ENCODE measurements around the gene PDCD1LG2.

The PDCD1LG2 gene

GRCh38 chr9:5552301-5552700 lies 42.0 kb downstream of the PDCD1LG2 start:
- Histone ChIP-seq H3K9me3 (ENCODE audit: insufficient read depth, low read depth, low read length) (no peaks in the 10 kb centered on the region), H3F3A (ENCODE audit: low read depth) (no peaks in the 10 kb centered on the region), H3K4me2 (ENCODE audit: low read depth, low read length, poor library complexity, severe bottlenecking) (no peak overlapping the region), H3K9me2 (replicated peaks; ENCODE audit: low read depth, low read length) (no peaks in the 10 kb centered on the region), H3K79me2 (ENCODE audit: insufficient read depth, low read length) (no peaks in the 10 kb centered on the region), H3K9ac (ENCODE audit: low read depth, low read length, poor library complexity, severe bottlenecking) (no peak overlapping the region), H4K20me1 (ENCODE audit: insufficient read depth, low read length, poor library complexity, severe bottlenecking) (no peaks in the 10 kb centered on the region), H2AFZ (ENCODE audit: low read length) (no peak overlapping the region), H3K27me3 (ENCODE audit: insufficient read depth, low read length, poor library complexity, severe bottlenecking) (no peaks in the 10 kb centered on the region), H3K4me1 (ENCODE audit: insufficient read depth, low read length, poor library complexity, severe bottlenecking) (peaks cover under 1% of the 10 kb centered on the region), H3K36me3 (ENCODE audit: insufficient read depth, low read length) (no peaks in the 10 kb centered on the region), H3K4me3 (ENCODE audit: low read length, poor library complexity, severe bottlenecking) (no peak overlapping the region)
- TF ChIP-seq CTCF (conservative IDR thresholded peaks at IDR 0.05; ENCODE audit: low read length) (no peak), EZH2phosphoT487 (IDR thresholded peaks at IDR 0.05; ENCODE audit: borderline replicate concordance) (no peak)

- H3K9ac ChIP-seq (ENCODE audit: low read depth, low read length, poor library complexity, severe bottlenecking), result no peak overlapping the region
- no peaks in the 10 kb centered on the region for H3K27me3 ChIP-seq (ENCODE audit: insufficient read depth, low read length, poor library complexity, severe bottlenecking)
- no peaks in the 10 kb centered on the region for H3K36me3 ChIP-seq (ENCODE audit: insufficient read depth, low read length)
- no peak overlapping the region for H3K4me2 ChIP-seq (ENCODE audit: low read depth, low read length, poor library complexity, severe bottlenecking)
- TF ChIP-seq CTCF (conservative IDR thresholded peaks at IDR 0.05; ENCODE audit: low read length) (no peak), EZH2phosphoT487 (IDR thresholded peaks at IDR 0.05; ENCODE audit: borderline replicate concordance) (no peak)
- H3K9me2 ChIP-seq (replicated peaks; ENCODE audit: low read depth, low read length), result no peaks in the 10 kb centered on the region
- peaks cover 9% of the 10 kb centered on the region for H3K4me1 ChIP-seq (ENCODE audit: insufficient read depth, low read length, poor library complexity, severe bottlenecking)
- H3K4me3 ChIP-seq (ENCODE audit: low read length, poor library complexity, severe bottlenecking), result no peak overlapping the region
- H3K79me2 ChIP-seq (ENCODE audit: insufficient read depth, low read length), result no peaks in the 10 kb centered on the region
- no peaks in the 10 kb centered on the region for H3K9me3 ChIP-seq (ENCODE audit: insufficient read depth, low read depth, low read length)
- no peak overlapping the region for H2AFZ ChIP-seq (ENCODE audit: low read length)
- no peaks in the 10 kb centered on the region for H3F3A ChIP-seq (ENCODE audit: low read depth)
- H4K20me1 ChIP-seq (ENCODE audit: insufficient read depth, low read length, poor library complexity, severe bottlenecking), result no peaks in the 10 kb centered on the region
These were observed 42.9 kb downstream of the PDCD1LG2 start for GRCh38 chr9:5553211-5553610.

DNA sequence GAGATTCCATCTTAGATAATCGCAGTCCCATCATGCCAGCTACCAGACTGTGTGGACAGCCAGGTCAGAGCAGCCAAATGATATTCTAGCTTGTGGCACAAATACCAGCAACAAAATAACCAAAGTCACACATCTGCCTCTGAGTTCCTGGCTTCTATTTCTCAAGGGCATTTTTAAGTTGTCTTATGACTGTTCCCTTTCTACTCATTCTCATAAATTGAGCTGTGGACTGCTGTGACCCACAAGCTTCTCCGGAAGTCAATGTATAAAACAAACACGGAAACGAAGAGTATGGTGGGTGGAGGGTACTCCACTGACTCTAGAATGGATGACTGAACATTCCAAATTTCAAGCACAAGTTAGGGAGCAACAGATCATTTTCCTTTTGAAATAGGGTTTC lies 43.9 kb downstream of the PDCD1LG2 start:
- no peaks in the 10 kb centered on the region for H4K20me1 ChIP-seq (ENCODE audit: insufficient read depth, low read length, poor library complexity, severe bottlenecking)
- H3K9me2 ChIP-seq (replicated peaks; ENCODE audit: low read depth, low read length), result no peaks in the 10 kb centered on the region
- H3K4me3 ChIP-seq (ENCODE audit: low read length, poor library complexity, severe bottlenecking), result no peak overlapping the region
- no peaks in the 10 kb centered on the region for H3K79me2 ChIP-seq (ENCODE audit: insufficient read depth, low read length)
- H2AFZ ChIP-seq (ENCODE audit: low read length), result no peak overlapping the region
- H3K9me3 ChIP-seq (ENCODE audit: insufficient read depth, low read depth, low read length), result no peaks in the 10 kb centered on the region
- no peaks in the 10 kb centered on the region for H3K36me3 ChIP-seq (ENCODE audit: insufficient read depth, low read length)
- no peak for TF ChIP-seq EZH2phosphoT487 (IDR thresholded peaks at IDR 0.05; ENCODE audit: borderline replicate concordance)
- no peak for TF ChIP-seq CTCF (conservative IDR thresholded peaks at IDR 0.05; ENCODE audit: low read length)
- no peaks in the 10 kb centered on the region for H3F3A ChIP-seq (ENCODE audit: low read depth)
- H3K27me3 ChIP-seq (ENCODE audit: insufficient read depth, low read length, poor library complexity, severe bottlenecking), result no peaks in the 10 kb centered on the region
- H3K9ac ChIP-seq (ENCODE audit: low read depth, low read length, poor library complexity, severe bottlenecking), result no peak overlapping the region
- H3K4me2 ChIP-seq (ENCODE audit: low read depth, low read length, poor library complexity, severe bottlenecking), result no peak overlapping the region
- H3K4me1 ChIP-seq (ENCODE audit: insufficient read depth, low read length, poor library complexity, severe bottlenecking), result peaks cover 18% of the 10 kb centered on the region
